ENCODE data around the gene OLFML2A.

Gene OLFML2A

DNA sequence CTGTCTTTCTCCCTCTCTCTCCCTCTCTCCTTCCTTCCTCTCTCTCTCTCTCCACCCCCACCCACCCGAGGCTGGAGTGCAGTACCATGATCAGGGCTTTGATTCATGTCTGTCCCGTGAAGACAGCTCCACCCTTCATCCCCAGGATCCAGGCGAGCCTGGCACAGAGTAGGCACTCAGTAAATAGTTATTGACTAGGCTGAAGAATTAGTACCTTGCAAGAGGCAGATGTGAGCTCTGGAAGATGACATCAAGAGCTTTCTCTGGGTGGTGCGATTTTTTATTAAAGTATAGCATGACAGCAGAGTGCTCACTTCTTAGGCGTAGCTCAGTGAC is 52.4 kb downstream of the OLFML2A start:
- no peak for DNase-seq (ENCODE audit: low read depth in 1 of 2, low spot score in 1 of 2)
- Histone ChIP-seq H3K27ac (replicated peaks) (no peak overlapping the region), H3K27me3 (ENCODE audit: insufficient read depth, poor library complexity, severe bottlenecking) (no peaks in the 10 kb centered on the region), H3K4me3 (replicated peaks; ENCODE audit: insufficient read depth, low read length) (no peak overlapping the region)
- no peak for TF ChIP-seq SPI1 (IDR thresholded peaks at IDR 0.05; ENCODE audit: borderline replicate concordance, low read depth)
- TF ChIP-seq, protein P1, sequence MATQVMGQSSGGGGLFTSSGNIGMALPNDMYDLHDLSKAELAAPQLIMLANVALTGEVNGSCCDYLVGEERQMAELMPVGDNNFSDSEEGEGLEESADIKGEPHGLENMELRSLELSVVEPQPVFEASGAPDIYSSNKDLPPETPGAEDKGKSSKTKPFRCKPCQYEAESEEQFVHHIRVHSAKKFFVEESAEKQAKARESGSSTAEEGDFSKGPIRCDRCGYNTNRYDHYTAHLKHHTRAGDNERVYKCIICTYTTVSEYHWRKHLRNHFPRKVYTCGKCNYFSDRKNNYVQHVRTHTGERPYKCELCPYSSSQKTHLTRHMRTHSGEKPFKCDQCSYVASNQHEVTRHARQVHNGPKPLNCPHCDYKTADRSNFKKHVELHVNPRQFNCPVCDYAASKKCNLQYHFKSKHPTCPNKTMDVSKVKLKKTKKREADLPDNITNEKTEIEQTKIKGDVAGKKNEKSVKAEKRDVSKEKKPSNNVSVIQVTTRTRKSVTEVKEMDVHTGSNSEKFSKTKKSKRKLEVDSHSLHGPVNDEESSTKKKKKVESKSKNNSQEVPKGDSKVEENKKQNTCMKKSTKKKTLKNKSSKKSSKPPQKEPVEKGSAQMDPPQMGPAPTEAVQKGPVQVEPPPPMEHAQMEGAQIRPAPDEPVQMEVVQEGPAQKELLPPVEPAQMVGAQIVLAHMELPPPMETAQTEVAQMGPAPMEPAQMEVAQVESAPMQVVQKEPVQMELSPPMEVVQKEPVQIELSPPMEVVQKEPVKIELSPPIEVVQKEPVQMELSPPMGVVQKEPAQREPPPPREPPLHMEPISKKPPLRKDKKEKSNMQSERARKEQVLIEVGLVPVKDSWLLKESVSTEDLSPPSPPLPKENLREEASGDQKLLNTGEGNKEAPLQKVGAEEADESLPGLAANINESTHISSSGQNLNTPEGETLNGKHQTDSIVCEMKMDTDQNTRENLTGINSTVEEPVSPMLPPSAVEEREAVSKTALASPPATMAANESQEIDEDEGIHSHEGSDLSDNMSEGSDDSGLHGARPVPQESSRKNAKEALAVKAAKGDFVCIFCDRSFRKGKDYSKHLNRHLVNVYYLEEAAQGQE (IDR thresholded peaks at IDR 0.05; ENCODE audit: insufficient replicate concordance, low read depth), result no peak
- no peak for TF ChIP-seq POLR2AphosphoS5 (IDR thresholded peaks at IDR 0.05; ENCODE audit: low read depth)
- TF ChIP-seq, protein P2, sequence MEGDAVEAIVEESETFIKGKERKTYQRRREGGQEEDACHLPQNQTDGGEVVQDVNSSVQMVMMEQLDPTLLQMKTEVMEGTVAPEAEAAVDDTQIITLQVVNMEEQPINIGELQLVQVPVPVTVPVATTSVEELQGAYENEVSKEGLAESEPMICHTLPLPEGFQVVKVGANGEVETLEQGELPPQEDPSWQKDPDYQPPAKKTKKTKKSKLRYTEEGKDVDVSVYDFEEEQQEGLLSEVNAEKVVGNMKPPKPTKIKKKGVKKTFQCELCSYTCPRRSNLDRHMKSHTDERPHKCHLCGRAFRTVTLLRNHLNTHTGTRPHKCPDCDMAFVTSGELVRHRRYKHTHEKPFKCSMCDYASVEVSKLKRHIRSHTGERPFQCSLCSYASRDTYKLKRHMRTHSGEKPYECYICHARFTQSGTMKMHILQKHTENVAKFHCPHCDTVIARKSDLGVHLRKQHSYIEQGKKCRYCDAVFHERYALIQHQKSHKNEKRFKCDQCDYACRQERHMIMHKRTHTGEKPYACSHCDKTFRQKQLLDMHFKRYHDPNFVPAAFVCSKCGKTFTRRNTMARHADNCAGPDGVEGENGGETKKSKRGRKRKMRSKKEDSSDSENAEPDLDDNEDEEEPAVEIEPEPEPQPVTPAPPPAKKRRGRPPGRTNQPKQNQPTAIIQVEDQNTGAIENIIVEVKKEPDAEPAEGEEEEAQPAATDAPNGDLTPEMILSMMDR (IDR thresholded peaks at IDR 0.05; ENCODE audit: insufficient read depth, low read length), result no peak
- TF ChIP-seq GABPA (IDR thresholded peaks at IDR 0.05; ENCODE audit: low read depth), result no peak

- no peak overlapping the region for H3K27ac ChIP-seq (replicated peaks)
- TF ChIP-seq, protein P2 (IDR thresholded peaks at IDR 0.05; ENCODE audit: insufficient read depth, low read length), result no peak
- no peak for TF ChIP-seq SPI1 (IDR thresholded peaks at IDR 0.05; ENCODE audit: borderline replicate concordance, low read depth)
- TF ChIP-seq, protein P1 (IDR thresholded peaks at IDR 0.05; ENCODE audit: insufficient replicate concordance, low read depth), result no peak
- TF ChIP-seq GABPA (IDR thresholded peaks at IDR 0.05; ENCODE audit: low read depth), result no peak
- TF ChIP-seq POLR2AphosphoS5 (IDR thresholded peaks at IDR 0.05; ENCODE audit: low read depth), result no peak
- no peak for DNase-seq (ENCODE audit: low read depth in 1 of 2, low spot score in 1 of 2)
- no peaks in the 10 kb centered on the region for H3K27me3 ChIP-seq (ENCODE audit: insufficient read depth, poor library complexity, severe bottlenecking)
- H3K4me3 ChIP-seq (replicated peaks; ENCODE audit: insufficient read depth, low read length), result no peak overlapping the region
Measured at GRCh38 chr9:124830593-124830992, 53.7 kb downstream of the OLFML2A start.

- no peak for DNase-seq (ENCODE audit: low read depth in 1 of 2, low spot score in 1 of 2)
- Histone ChIP-seq H3K4me3 (replicated peaks; ENCODE audit: insufficient read depth, low read length) (no peak overlapping the region), H3K27me3 (ENCODE audit: insufficient read depth, poor library complexity, severe bottlenecking) (no peaks in the 10 kb centered on the region), H3K27ac (replicated peaks) (no peak overlapping the region; the same call in 1 of the 2 replicates)
- TF ChIP-seq POLR2AphosphoS5 (IDR thresholded peaks at IDR 0.05; ENCODE audit: low read depth) (no peak), SPI1 (IDR thresholded peaks at IDR 0.05; ENCODE audit: borderline replicate concordance, low read depth) (no peak), GABPA (IDR thresholded peaks at IDR 0.05; ENCODE audit: low read depth) (no peak)
- TF ChIP-seq, protein P2 (IDR thresholded peaks at IDR 0.05; ENCODE audit: insufficient read depth, low read length), result no peak
- TF ChIP-seq, protein P1 (IDR thresholded peaks at IDR 0.05; ENCODE audit: insufficient replicate concordance, low read depth), result no peak
Measured at GRCh38 chr9:124831642-124832364, 54.9 kb downstream of the OLFML2A start.

Data from HL-60 (cell line).